Sigmoid colon (tissue), 7 donors: ENCODE data around the gene GMPR2. TPM values are rescaled to one million over a fixed set of nuclear protein-coding genes. Genes with fewer than 3 reads are reported as not detected.

Source experiments
- DNase-seq: peaks from one replicate; pipeline ENCODE4 v3.0.0-alpha.2; 2019
- H3K27ac ChIP-seq, 4 donors: fragments of 200-600 bp; sonication (generic); one replicate each; pipeline ENCODE4 v1.5.1; 2016 to 2019; ENCODE audit warnings: mild to moderate bottlenecking in 1 of 4
- H3K27me3 ChIP-seq, 3 donors: fragments of 200-600 bp; sonication (generic); one replicate each; pipeline ENCODE4 v1.5.1; 2019; ENCODE audit warnings: mild to moderate bottlenecking in 1 of 3
- H3K36me3 ChIP-seq, 4 donors: fragments of 200-600 bp; sonication (generic); one replicate each; pipeline ENCODE4 v1.5.1; 2016 to 2019
- H3K4me1 ChIP-seq, 4 donors: fragments of 200-600 bp; sonication (generic); one replicate each; pipeline ENCODE4 v1.5.1; 2017 to 2019
- H3K4me3 ChIP-seq, 4 donors: fragments of 200-600 bp; sonication (generic); one replicate each; pipeline ENCODE4 v1.5.1; 2017 to 2019; ENCODE audit warnings: mild to moderate bottlenecking in 2 of 4, moderate library complexity in 1 of 4
- H3K9me3 ChIP-seq, 4 donors: fragments of 200-600 bp in 3 of 4; sonication (generic) in 3 of 4; one replicate each; pipeline versions ENCODE4 v1.5.1 to v1.6.1; 2013 to 2019
- EP300 ChIP-seq, 4 donors: sonication (generic); formaldehyde crosslinking; IDR thresholded peaks; one replicate each; pipeline ENCODE4 v1.6.1; 2017; ENCODE audit warnings: antibody characterized with exemption in 4 of 4
- POLR2A ChIP-seq, 2 donors: fragments of 450-650 bp; IDR thresholded peaks; one replicate each; pipeline ENCODE4 v1.6.1; 2016; ENCODE audit warnings: antibody characterized with exemption in 2 of 2, mild to moderate bottlenecking in 2 of 2, moderate library complexity in 2 of 2
- POLR2AphosphoS5 ChIP-seq, 4 donors: sonication (generic); formaldehyde crosslinking; IDR thresholded peaks; one replicate each; pipeline ENCODE4 v1.6.1; 2017; ENCODE audit warnings: antibody characterized with exemption in 4 of 4
- WGBS, 2 donors: extraction: QIAGEN DNeasy Blood & Tissue Kit; methylation state at CpG; one replicate each; pipeline ENCODE4 v1.1.7; 2013; 5-methylcytosine and 5-hydroxymethylcytosine counted together
- intact Hi-C: fragments of 100-400 bp; cut with DNase I; formaldehyde crosslinking; loops from one replicate; pipeline ENCODE4 v1.15.1; 2023
- polyA plus RNA-seq, 3 donors: library from polyadenylated mRNA; stranded (reverse); fragments of 200-250 nt; gene quantifications; one replicate each; pipeline ENCODE4 v1.2.3, GENCODE V29; 2013
- total RNA-seq, 4 donors: library from RNA; depleted of rRNA; stranded (reverse); fragments of >200 nt; gene quantifications; one replicate each; pipeline ENCODE4 v1.1.0, GENCODE V29; 2016
- TF ChIP-seq, protein P1 (sequence below), 4 experiments: fragments of 450-650 bp in 3 of 4; fragments of 200-600 bp in 1 of 4; IDR thresholded peaks; one replicate each; pipeline ENCODE4 v1.5.1; 2016 to 2019; ENCODE audit warnings: antibody characterized with exemption in 4 of 4, mild to moderate bottlenecking in 3 of 4, moderate library complexity in 2 of 4
- donor health status: healthy with polysubstance abuse.
- donor health status: Bipolar disorder and iron deficiency.
- donor health status: healthy.

The GMPR2 gene
- total and polyA plus RNA-seq, 7 donors, result 44.3 to 97.1 (median 56.5) TPM

DNA sequence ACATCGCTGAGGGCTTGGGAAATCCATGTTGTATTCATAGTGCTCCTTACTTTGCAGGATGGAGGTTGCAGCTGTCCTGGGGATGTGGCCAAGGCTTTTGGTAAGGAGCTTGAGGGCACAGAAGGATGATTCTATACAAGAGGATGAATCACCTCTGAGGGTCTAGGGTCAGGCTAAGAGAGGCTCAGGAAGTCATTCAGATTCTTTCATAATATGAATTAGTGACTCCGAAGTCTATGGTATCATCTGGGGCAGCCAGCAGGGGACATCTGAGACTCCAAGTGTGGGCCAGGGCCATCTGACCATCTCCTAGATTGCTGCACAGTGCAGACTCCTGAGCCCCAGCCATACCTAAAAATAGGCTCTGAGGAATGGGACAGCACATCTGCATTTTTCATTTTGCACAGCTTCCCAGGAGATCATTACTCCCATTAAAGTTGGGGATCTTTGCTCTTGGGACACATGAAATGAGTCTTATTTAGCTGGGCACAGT lies 4.8 kb downstream of the GMPR2 start:
- Histone ChIP-seq H3K4me3 (no peak overlapping the region), H3K9me3 (no peaks in the 10 kb centered on the region), H3K4me1 (peaks cover 0 to 52% (median 45%) of the 10 kb centered on the region in 4 donors), H3K27ac (no peak overlapping the region), H3K27me3 (no peaks in the 10 kb centered on the region), H3K36me3 (peaks cover 30 to 70% (median 45%) of the 10 kb centered on the region in 4 donors)
- TF ChIP-seq POLR2A (IDR thresholded peaks at IDR 0.05) (no peak), EP300 (IDR thresholded peaks at IDR 0.05) (no peak), POLR2AphosphoS5 (IDR thresholded peaks at IDR 0.05) (no peak)
- TF ChIP-seq, protein P1, sequence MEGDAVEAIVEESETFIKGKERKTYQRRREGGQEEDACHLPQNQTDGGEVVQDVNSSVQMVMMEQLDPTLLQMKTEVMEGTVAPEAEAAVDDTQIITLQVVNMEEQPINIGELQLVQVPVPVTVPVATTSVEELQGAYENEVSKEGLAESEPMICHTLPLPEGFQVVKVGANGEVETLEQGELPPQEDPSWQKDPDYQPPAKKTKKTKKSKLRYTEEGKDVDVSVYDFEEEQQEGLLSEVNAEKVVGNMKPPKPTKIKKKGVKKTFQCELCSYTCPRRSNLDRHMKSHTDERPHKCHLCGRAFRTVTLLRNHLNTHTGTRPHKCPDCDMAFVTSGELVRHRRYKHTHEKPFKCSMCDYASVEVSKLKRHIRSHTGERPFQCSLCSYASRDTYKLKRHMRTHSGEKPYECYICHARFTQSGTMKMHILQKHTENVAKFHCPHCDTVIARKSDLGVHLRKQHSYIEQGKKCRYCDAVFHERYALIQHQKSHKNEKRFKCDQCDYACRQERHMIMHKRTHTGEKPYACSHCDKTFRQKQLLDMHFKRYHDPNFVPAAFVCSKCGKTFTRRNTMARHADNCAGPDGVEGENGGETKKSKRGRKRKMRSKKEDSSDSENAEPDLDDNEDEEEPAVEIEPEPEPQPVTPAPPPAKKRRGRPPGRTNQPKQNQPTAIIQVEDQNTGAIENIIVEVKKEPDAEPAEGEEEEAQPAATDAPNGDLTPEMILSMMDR (IDR thresholded peaks at IDR 0.05), result no peak
- intact Hi-C loops, result no loop called here
- no peak for DNase-seq
- 92 to 97% methylated on average over 2 of the region's 2 CpGs for WGBS, 2 donors

DNA sequence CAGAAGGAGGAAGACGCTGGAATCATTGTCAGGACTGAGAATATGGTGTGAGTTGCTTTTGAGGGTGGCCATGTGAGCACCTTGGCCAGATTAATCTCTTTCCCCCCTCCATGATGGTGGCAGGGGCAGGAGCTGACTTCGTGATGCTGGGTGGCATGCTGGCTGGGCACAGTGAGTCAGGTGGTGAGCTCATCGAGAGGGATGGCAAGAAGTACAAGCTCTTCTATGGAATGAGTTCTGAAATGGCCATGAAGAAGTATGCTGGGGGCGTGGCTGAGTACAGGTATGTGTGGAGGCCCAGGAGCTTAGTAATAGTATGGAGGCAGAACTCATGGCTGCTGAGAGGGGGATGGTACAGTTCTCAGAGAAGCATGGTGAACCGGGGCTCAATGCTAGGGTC lies 5.4 kb downstream of the GMPR2 start:
- TF ChIP-seq, protein P1 (IDR thresholded peaks at IDR 0.05), result no peak
- no peak for TF ChIP-seq POLR2AphosphoS5 (IDR thresholded peaks at IDR 0.05)
- TF ChIP-seq POLR2A (IDR thresholded peaks at IDR 0.05), result no peak
- no peak for TF ChIP-seq EP300 (IDR thresholded peaks at IDR 0.05)
- Histone ChIP-seq H3K4me3 (no peak overlapping the region), H3K27ac (no peak overlapping the region), H3K9me3 (no peaks in the 10 kb centered on the region), H3K36me3 (peaks cover 30 to 70% (median 45%) of the 10 kb centered on the region in 4 donors), H3K4me1 (peaks cover 0 to 52% (median 44%) of the 10 kb centered on the region in 4 donors), H3K27me3 (no peaks in the 10 kb centered on the region)
- 85 to 92% methylated on average over 5 of the region's 5 CpGs for WGBS, 2 donors
- no peak for DNase-seq
- intact Hi-C loops, result no loop called here

DNA sequence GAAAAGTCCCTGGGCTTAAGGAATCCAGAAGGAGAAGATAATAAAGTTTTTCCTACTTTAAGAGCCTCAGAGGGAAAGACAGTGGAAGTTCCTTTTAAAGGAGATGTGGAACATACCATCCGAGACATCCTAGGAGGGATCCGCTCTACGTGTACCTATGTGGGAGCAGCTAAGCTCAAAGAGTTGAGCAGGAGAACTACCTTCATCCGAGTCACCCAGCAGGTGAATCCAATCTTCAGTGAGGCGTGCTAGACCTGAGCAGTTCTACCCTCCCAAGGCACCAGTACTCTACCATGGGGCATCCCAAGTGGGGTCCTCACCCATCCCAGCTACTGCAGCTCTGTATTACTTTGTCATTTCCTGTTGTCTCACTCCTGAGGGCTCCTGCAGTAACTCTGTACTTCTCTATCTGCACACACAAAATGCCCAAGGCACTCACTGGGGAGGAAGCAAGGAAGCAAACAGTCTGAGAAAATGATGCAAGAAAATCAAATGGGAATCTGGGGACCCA lies 5.9 kb downstream of the GMPR2 start:
- peaks cover 30 to 70% (median 45%) of the 10 kb centered on the region in 4 donors for H3K36me3 ChIP-seq
- no peaks in the 10 kb centered on the region for H3K27me3 ChIP-seq
- no peak overlapping the region for H3K4me3 ChIP-seq
- TF ChIP-seq, protein P1 (IDR thresholded peaks at IDR 0.05), result no peak
- no peak for TF ChIP-seq POLR2AphosphoS5 (IDR thresholded peaks at IDR 0.05)
- no peak for TF ChIP-seq EP300 (IDR thresholded peaks at IDR 0.05)
- TF ChIP-seq POLR2A (IDR thresholded peaks at IDR 0.05), result no peak
- no peak overlapping the region for H3K27ac ChIP-seq
- WGBS, 2 donors, result 93 to 94% methylated on average over 5 of the region's 5 CpGs
- DNase-seq, result no peak
- intact Hi-C loops, result no loop called here
- H3K4me1 ChIP-seq, result peaks cover 0 to 52% (median 44%) of the 10 kb centered on the region in 4 donors
- no peaks in the 10 kb centered on the region for H3K9me3 ChIP-seq

DNA sequence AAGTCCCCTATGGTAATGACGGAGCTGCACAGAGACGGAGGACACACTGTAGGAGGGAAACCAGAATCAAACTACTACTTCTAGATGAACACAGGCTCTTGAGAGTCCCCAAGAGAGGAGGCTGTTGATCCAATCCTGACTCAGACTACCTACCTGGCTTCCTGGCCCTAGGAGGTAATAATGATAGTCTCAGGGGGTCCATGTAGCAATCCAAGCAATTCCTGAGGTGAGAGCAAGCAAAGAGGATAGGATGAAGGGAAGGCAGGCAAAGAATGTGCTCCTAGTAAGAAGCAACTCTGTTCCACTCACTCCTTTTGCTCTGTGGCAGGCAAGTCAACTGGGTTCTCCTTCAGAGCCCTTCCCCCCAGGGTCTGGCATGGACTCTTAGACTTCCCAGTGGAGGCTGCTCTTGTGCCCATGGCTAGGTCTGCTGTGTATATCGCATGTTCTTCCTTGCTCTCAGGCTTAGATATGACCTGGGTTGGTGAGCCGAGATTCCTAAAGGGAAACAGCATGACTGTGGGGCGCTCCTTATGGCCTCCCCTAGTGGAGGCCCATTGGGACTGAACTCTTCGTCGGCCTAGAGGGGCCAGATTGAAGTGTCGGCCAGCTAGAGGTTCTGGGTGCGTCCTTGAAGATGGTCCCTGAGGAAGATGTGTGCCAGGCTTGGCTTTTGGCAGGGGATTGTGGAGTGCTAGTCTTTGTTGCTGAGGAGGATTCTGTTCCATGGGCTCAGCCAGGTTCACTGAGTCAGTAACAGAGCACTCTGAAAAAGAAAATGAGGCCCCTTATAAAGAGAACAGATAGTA lies 7.6 kb downstream of the GMPR2 start:
- DNase-seq, result no peak
- Histone ChIP-seq H3K9me3 (no peaks in the 10 kb centered on the region), H3K27me3 (no peaks in the 10 kb centered on the region), H3K27ac (peak overlapping the region in 3 of 4 donors; percentile 95 to 98 (median 97)), H3K4me3 (no peak overlapping the region), H3K36me3 (peaks cover 30 to 60% (median 45%) of the 10 kb centered on the region in 4 donors), H3K4me1 (peaks cover 0 to 43% (median 36%) of the 10 kb centered on the region in 4 donors)
- intact Hi-C loops, result loop anchor here (5.0 kb wide), 1 partner anchor 202 kb away; the partner anchor contains the start of gene SDR39U1
- TF ChIP-seq POLR2A (IDR thresholded peaks at IDR 0.05) (no peak), POLR2AphosphoS5 (IDR thresholded peaks at IDR 0.05) (no peak), EP300 (IDR thresholded peaks at IDR 0.05) (no peak)
- TF ChIP-seq, protein P1 (IDR thresholded peaks at IDR 0.05), result no peak
- WGBS, 2 donors, result 96% methylated on average over 9 of the region's 9 CpGs
